Progenitor cell of endocrine pancreas (in vitro differentiated cells): Measurements from ENCODE around the gene MRAP. TPM values are rescaled to one million over a fixed set of nuclear protein-coding genes. Genes with fewer than 3 reads are reported as not detected.

Experiments
- DNase-seq: peaks from one replicate; pipeline ENCODE4 v3.0.0; 2021; ENCODE audit warnings: low spot score; ENCODE audit not compliant: unreplicated experiment
- H3K27ac Mint-ChIP-seq: 2 replicates; pipeline ENCODE4 v1.8.0; 2021; ENCODE audit warnings: mild to moderate bottlenecking, moderate library complexity, mixed read lengths
- H3K27me3 Mint-ChIP-seq: 2 replicates; pipeline ENCODE4 v1.8.0; 2021; ENCODE audit warnings: mixed read lengths
- H3K36me3 Mint-ChIP-seq: 2 replicates; pipeline ENCODE4 v1.8.0; 2022; ENCODE audit warnings: mixed read lengths; ENCODE audit not compliant: insufficient read depth
- H3K4me1 Mint-ChIP-seq: 2 replicates; pipeline ENCODE4 v1.8.0; 2021; ENCODE audit warnings: low read depth, mixed read lengths
- H3K4me3 Mint-ChIP-seq: 2 replicates; pipeline ENCODE4 v1.8.0; 2021; ENCODE audit warnings: low read depth, mild to moderate bottlenecking, moderate library complexity, mixed read lengths
- H3K9me3 Mint-ChIP-seq: 2 replicates; pipeline ENCODE4 v1.8.0; 2021; ENCODE audit warnings: low read depth, mixed read lengths
- CTCF ChIP-seq: fragments of 200-600 bp; sonication (generic); IDR thresholded peaks from one replicate; pipeline ENCODE4 v1.5.0; 2021; ENCODE audit warnings: antibody characterized with exemption, mild to moderate bottlenecking; ENCODE audit not compliant: unreplicated experiment
- total RNA-seq: library from RNA; stranded (reverse); gene quantifications from 2 replicates; pipeline ENCODE4 v1.2.1, GENCODE V29; 2021

MRAP gene
- total RNA-seq, 1 donor from 2014 or later, result 1.2 TPM

- Mint-ChIP-seq H3K9me3 (no peaks in the 10 kb centered on the region), H3K27ac (no peak overlapping the region), H3K4me3 (no peak overlapping the region), H3K36me3 (peaks cover 19% of the 10 kb centered on the region), H3K27me3 (no peaks in the 10 kb centered on the region), H3K4me1 (no peaks in the 10 kb centered on the region)
- DNase-seq, result no peak
- TF ChIP-seq CTCF, result no peak
These were observed 54.5 kb downstream of the MRAP start for GRCh38 chr21:32353002-32353711.

GRCh38 chr21:32356874-32357395 is 58.3 kb downstream of the MRAP start:
- Mint-ChIP-seq H3K9me3 (no peaks in the 10 kb centered on the region), H3K36me3 (peaks cover 21% of the 10 kb centered on the region), H3K27ac (no peak overlapping the region), H3K4me1 (no peaks in the 10 kb centered on the region), H3K27me3 (no peaks in the 10 kb centered on the region), H3K4me3 (no peak overlapping the region)
- no peak for DNase-seq
- no peak for TF ChIP-seq CTCF

- no peaks in the 10 kb centered on the region for H3K27me3 Mint-ChIP-seq
- no peaks in the 10 kb centered on the region for H3K4me1 Mint-ChIP-seq
- H3K9me3 Mint-ChIP-seq, result no peaks in the 10 kb centered on the region
- no peak overlapping the region for H3K4me3 Mint-ChIP-seq
- DNase-seq, result no peak
- peaks cover 23% of the 10 kb centered on the region for H3K36me3 Mint-ChIP-seq
- no peak overlapping the region for H3K27ac Mint-ChIP-seq
- no peak for TF ChIP-seq CTCF
These were observed 61.1 kb downstream of the MRAP start for GRCh38 chr21:32359719-32360260.

- no peaks in the 10 kb centered on the region for H3K27me3 Mint-ChIP-seq
- no peak overlapping the region for H3K27ac Mint-ChIP-seq
- no peaks in the 10 kb centered on the region for H3K9me3 Mint-ChIP-seq
- no peak for DNase-seq
- H3K4me3 Mint-ChIP-seq, result no peak overlapping the region
- TF ChIP-seq CTCF, result no peak
- no peaks in the 10 kb centered on the region for H3K4me1 Mint-ChIP-seq
- peaks cover 23% of the 10 kb centered on the region for H3K36me3 Mint-ChIP-seq
These were observed 61.8 kb downstream of the MRAP start for GRCh38 chr21:32360401-32360975.

Other genes starting within 250 kb of the MRAP start
- 22.3 and 23.6 TPM in 2 replicates for gene MIS18A, start 19.8 kb upstream of the MRAP start, total RNA-seq
- gene URB1, start 94.2 kb downstream of the MRAP start, total RNA-seq, result 17.0 and 17.1 TPM in 2 replicates
- gene EVA1C, start 113.9 kb downstream of the MRAP start, total RNA-seq, result not detected in 2 replicates